ENCODE measurements around the gene CACNB3.
"Not testable (repeated sequence)": the region's sequence is repeated elsewhere in the genome, so short reads cannot be mapped to it uniquely, and the experiment has no call there.

Gene CACNB3

GRCh38 chr12:48854932-48855331 lies 36.6 kb downstream of the CACNB3 start:
- not testable (repeated sequence) for DNase-seq (ENCODE audit: low read depth)

- DNase-seq (ENCODE audit: low read depth) = no peak
Observed at GRCh38 chr12:48856379-48856778, 38.1 kb downstream of the CACNB3 start.

DNA sequence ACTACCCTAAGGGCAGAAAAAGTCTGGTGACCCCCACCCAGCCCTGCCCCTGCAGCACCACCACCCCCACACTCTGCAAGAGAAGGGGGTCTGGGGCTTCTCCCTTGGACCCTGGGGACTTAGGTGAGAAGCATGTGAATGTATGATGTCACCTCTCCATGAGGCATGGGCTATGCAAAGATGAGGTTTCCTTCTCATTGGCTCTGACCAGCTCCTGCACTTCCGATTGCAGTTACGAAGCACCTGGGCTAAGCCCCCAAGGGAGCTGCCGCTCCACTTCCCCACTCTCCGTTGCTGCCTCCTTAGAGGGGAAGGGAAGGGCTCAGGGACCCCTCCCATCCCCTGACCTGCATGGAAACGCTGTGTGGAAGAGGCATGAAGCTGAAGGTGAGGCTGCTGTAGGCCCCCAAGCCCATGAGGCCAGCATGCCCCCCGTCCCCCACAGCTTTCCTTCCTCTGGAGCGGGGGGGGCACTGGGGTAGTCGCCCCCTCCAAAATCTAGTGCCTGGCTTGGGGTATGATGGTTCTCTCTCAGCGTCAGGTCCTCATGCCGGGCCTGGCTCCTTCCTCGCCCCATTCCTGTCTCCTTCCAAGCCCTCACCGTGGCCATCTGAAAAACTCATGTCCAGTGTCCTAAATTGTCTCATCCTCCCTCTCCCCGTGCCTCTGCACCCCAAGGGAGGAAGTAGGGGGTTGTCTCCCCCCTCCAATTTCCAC lies 39.1 kb downstream of the CACNB3 start:
- DNase-seq (ENCODE audit: low read depth) = no peak

DNA sequence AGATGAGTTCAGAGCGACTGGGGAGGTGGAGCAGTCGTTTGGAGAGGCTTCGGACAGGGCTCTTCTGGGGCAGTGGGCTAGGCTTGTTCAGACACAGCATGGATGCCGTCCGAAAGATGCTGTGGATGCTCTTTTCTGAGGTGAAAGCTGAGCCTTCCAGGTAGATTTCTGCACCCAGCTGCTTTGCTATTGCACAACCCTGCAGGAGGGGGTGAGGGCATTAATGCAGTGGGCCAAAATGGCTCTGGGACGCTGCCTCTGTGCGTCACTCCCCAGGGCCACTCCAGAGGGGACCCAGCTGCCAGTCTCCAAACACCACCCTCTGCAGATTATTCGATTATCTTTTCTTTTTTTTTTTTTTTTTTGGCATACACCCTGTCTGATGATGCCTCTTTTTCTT lies 39.7 kb downstream of the CACNB3 start:
- no peak for DNase-seq (ENCODE audit: low read depth)

DNA sequence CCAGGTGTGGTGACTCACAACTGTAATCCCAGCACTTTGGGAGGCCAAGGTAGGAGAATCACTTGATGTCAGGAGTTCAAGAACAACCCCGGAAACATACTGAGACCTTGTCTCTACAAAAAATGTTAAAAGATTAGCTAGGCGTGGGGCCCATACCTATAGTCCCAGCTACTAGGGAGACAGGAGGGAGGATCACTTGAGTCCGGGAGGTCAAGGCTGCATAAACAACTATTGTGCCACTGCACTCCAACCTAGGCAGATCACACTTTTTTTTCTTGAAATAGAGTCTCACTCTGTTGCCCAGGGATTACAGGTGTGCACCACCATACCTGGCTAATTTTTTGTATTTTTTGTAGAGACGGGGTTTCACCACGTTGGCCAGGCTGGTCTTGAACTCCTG lies 41.3 kb downstream of the CACNB3 start:
- no peak for DNase-seq (ENCODE audit: low read depth)

DNA sequence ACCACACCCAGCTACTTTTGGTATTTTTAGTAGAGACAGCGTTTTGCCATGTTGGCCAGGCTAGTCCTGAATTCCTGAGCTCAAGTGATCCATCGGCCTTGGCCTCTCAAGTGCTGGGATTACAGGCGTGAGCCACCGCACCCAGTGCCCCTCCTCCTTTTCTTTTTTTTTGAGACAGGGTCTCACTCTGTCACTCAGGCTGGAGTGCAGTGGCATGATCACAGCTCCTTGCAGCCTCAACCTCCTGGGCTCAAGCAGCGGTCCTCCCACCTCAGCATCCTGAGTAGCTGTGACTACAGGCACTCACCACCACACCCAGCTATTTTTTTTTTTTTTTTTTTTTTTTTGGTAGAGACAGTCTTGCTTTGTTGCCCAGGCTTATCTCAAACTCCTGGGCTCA lies 41.9 kb downstream of the CACNB3 start:
- DNase-seq (ENCODE audit: low read depth) = not testable (repeated sequence)

GRCh38 chr12:48861111-48861510 lies 42.8 kb downstream of the CACNB3 start:
- DNase-seq (ENCODE audit: low read depth) = no peak

- DNase-seq (ENCODE audit: low read depth) = no peak
Observed at GRCh38 chr12:48862760-48863159, 44.5 kb downstream of the CACNB3 start.

- no peak for DNase-seq (ENCODE audit: low read depth)
Observed at GRCh38 chr12:48863291-48863690, 45.0 kb downstream of the CACNB3 start.

GRCh38 chr12:48865281-48866051 lies 47.2 kb downstream of the CACNB3 start, which contains the start of gene RND1:
RND1 (minus strand) TSS chr12:48865870; CDS start chr12:48865767, 103 bp downstream.
- DNase-seq (ENCODE audit: low read depth) = peak; percentile 91

GRCh38 chr12:48866052-48866711 lies 47.9 kb downstream of the CACNB3 start:
- DNase-seq (ENCODE audit: low read depth) = no peak

- no peak for DNase-seq (ENCODE audit: low read depth)
Observed at GRCh38 chr12:48868451-48868850, 50.2 kb downstream of the CACNB3 start.

DNA sequence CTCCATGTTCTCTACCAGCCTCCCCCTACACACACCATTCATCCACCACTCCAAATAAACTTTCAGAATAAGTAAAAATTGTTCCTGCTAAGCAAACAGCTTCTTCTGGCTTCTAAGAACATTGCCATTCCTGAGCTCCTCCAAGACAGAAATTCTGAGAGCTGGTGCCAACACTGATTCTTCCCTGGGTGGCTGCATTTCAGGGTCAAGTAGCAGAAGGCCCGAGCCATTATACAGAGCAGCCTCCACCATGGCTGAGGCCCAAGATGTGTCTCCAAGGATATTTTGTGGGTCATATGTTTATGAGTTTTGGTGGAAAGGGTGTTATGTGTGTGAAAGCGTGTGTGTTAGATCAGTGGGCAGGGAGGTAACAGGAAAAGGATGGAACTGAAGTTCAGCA lies 50.9 kb downstream of the CACNB3 start:
- DNase-seq (ENCODE audit: low read depth) = no peak

GRCh38 chr12:48873096-48873495 lies 54.8 kb downstream of the CACNB3 start:
- no peak for DNase-seq (ENCODE audit: low read depth)

GRCh38 chr12:48873534-48873933 lies 55.2 kb downstream of the CACNB3 start:
- DNase-seq (ENCODE audit: low read depth) = not testable (repeated sequence)

GRCh38 chr12:48875944-48876515 lies 57.7 kb downstream of the CACNB3 start:
- peak; percentile 22 for DNase-seq (ENCODE audit: low read depth)
